GM19397 (cell line): ENCODE measurements around the gene CYFIP1.

Experiments
- ATAC-seq: cut with Tn5 transposase; IDR thresholded peaks from one replicate; pipeline ENCODE4 v1.9.1; 2021; ENCODE audit warnings: mild to moderate bottlenecking, moderate library complexity; ENCODE audit not compliant: unreplicated experiment

Gene CYFIP1

GRCh38 chr15:22918596-22919140 is 61.5 kb downstream of the CYFIP1 start:
- no peak for ATAC-seq

- ATAC-seq = no peak
Measured at GRCh38 chr15:22918056-22918455, 62.1 kb downstream of the CYFIP1 start.

- ATAC-seq = no peak
Measured at GRCh38 chr15:22917556-22917955, 62.6 kb downstream of the CYFIP1 start.

GRCh38 chr15:22916606-22917350 is 63.4 kb downstream of the CYFIP1 start:
- ATAC-seq = no peak

- no peak for ATAC-seq
Measured at GRCh38 chr15:22915866-22916515, 64.2 kb downstream of the CYFIP1 start.

- ATAC-seq = no peak
Measured at GRCh38 chr15:22913646-22914380, 66.4 kb downstream of the CYFIP1 start.

GRCh38 chr15:22912256-22912655 is 67.9 kb downstream of the CYFIP1 start:
- no peak for ATAC-seq

GRCh38 chr15:22911306-22911705 is 68.9 kb downstream of the CYFIP1 start:
- ATAC-seq = no peak

- no peak for ATAC-seq
Measured at GRCh38 chr15:22908830-22909229, 71.3 kb downstream of the CYFIP1 start.

GRCh38 chr15:22907161-22907950 is 72.8 kb downstream of the CYFIP1 start:
- no peak for ATAC-seq

GRCh38 chr15:22904736-22905135 is 75.4 kb downstream of the CYFIP1 start:
- ATAC-seq = no peak

GRCh38 chr15:22903961-22904534 is 76.1 kb downstream of the CYFIP1 start:
- ATAC-seq = no peak

- ATAC-seq = no peak
Measured at GRCh38 chr15:22903427-22903826, 76.7 kb downstream of the CYFIP1 start.

- no peak for ATAC-seq
Measured at GRCh38 chr15:22902981-22903380, 77.2 kb downstream of the CYFIP1 start.

GRCh38 chr15:22902578-22902977 is 77.6 kb downstream of the CYFIP1 start:
- no peak for ATAC-seq

GRCh38 chr15:22902046-22902445 is 78.1 kb downstream of the CYFIP1 start:
- ATAC-seq = no peak

GRCh38 chr15:22895465-22896190 is 84.5 kb downstream of the CYFIP1 start:
- no peak for ATAC-seq

- no peak for ATAC-seq
Measured at GRCh38 chr15:22893881-22894280, 86.3 kb downstream of the CYFIP1 start.

GRCh38 chr15:22893081-22893480 is 87.1 kb downstream of the CYFIP1 start:
- no peak for ATAC-seq

GRCh38 chr15:22892333-22892732 is 87.8 kb downstream of the CYFIP1 start:
- no peak for ATAC-seq
